ENCODE measurements around the gene NPB.
"Not testable (repeated sequence)": the region's sequence is repeated elsewhere in the genome, so short reads cannot be mapped to it uniquely, and the experiment has no call there.

Gene NPB

GRCh38 chr17:81913394-81914102 is 11.5 kb downstream of the NPB start:
- DNase-seq = no peak

GRCh38 chr17:81914103-81914850 is 12.2 kb downstream of the NPB start:
- no peak for DNase-seq

GRCh38 chr17:81915331-81915730 is 13.3 kb downstream of the NPB start:
- DNase-seq = no peak

- DNase-seq = no peak
Observed at GRCh38 chr17:81916234-81917001, 14.4 kb downstream of the NPB start.

GRCh38 chr17:81917565-81918332 is 15.7 kb downstream of the NPB start, which contains the start of gene SIRT7:
TSS of gene SIRT7 (minus strand) at chr17:81918176. CDS start at chr17:81918131, 45 bp downstream.
- DNase-seq = peak; percentile 88

GRCh38 chr17:81918333-81918669 is 16.3 kb downstream of the NPB start:
- DNase-seq = not testable (repeated sequence)

- DNase-seq = no peak
Observed at GRCh38 chr17:81918832-81919545, 17.0 kb downstream of the NPB start.

- DNase-seq = peak; percentile 46
Observed at GRCh38 chr17:81920612-81921536, 18.8 kb downstream of the NPB start.

- DNase-seq = no peak
Observed at GRCh38 chr17:81921537-81921862, 19.5 kb downstream of the NPB start.

GRCh38 chr17:81921996-81922565 is 20.0 kb downstream of the NPB start:
- DNase-seq = no peak

- DNase-seq = no peak
Observed at GRCh38 chr17:81922566-81923301, 20.7 kb downstream of the NPB start.

GRCh38 chr17:81923302-81924260 is 21.5 kb downstream of the NPB start:
- peak; percentile 57 for DNase-seq

- no peak for DNase-seq
Observed at GRCh38 chr17:81924557-81925532, 22.8 kb downstream of the NPB start.

GRCh38 chr17:81925860-81926450 is 23.9 kb downstream of the NPB start:
- DNase-seq = no peak

GRCh38 chr17:81926451-81927151 is 24.6 kb downstream of the NPB start:
- peak; percentile 69 for DNase-seq

GRCh38 chr17:81927152-81927652 is 25.2 kb downstream of the NPB start:
- no peak for DNase-seq

All from CD4-positive, alpha-beta T cell treated with Interleukin-15 for 1 hour (primary cell).